Body of pancreas (tissue), 4 donors: Measurements from ENCODE around the gene SYCP3. TPM values are rescaled to one million over a fixed set of nuclear protein-coding genes. Genes with fewer than 3 reads are reported as not detected.

Experiments
- ATAC-seq: fragments of 150-250 bp; one replicate; pipeline ENCODE4 v1.9.1; 2016
- DNase-seq, 4 donors: peaks; one replicate each; pipeline ENCODE4 v3.0.0-alpha.2; 2019
- H3K27ac ChIP-seq, 4 donors: fragments of 200-600 bp; sonication (generic); 1 replicate in 3 of 4; 2 replicates in 1 of 4; pipeline versions ENCODE4 v1.5.1 to v1.6.1; 2016 to 2019; ENCODE audit warnings: mild to moderate bottlenecking in 1 of 4, mixed read lengths in 1 of 4, moderate library complexity in 1 of 4
- H3K27me3 ChIP-seq, 2 donors: fragments of 200-600 bp; sonication (generic); one replicate each; pipeline ENCODE4 v1.6.0; 2016; ENCODE audit warnings: mild to moderate bottlenecking in 1 of 2
- H3K36me3 ChIP-seq, 2 donors: fragments of 200-600 bp; sonication (generic); replicated peaks in 1 of 2; 2 replicates each; pipeline ENCODE4 v1.5.1; 2016; ENCODE audit warnings: low read depth in 2 of 2; ENCODE audit not compliant: insufficient read depth in 1 of 2
- H3K4me1 ChIP-seq: fragments of 200-600 bp; sonication (generic); one replicate; pipeline ENCODE4 v1.6.0; 2016
- H3K4me3 ChIP-seq, 2 donors: fragments of 200-600 bp; sonication (generic); 1 replicate in 1 of 2; 2 replicates in 1 of 2; pipeline ENCODE4 v1.5.1; 2016 to 2019
- H3K9me3 ChIP-seq, 3 donors: fragments of 200-600 bp; sonication (generic); 1 replicate in 2 of 3; 2 replicates in 1 of 3; pipeline ENCODE4 v1.5.1; 2016
- POLR2A ChIP-seq, 3 donors: fragments of 450-650 bp; IDR thresholded peaks; one replicate each; pipeline ENCODE4 v1.6.1; 2016; ENCODE audit warnings: antibody characterized with exemption in 3 of 3, mild to moderate bottlenecking in 2 of 3
- WGBS, 2 donors: methylation state at CpG; one replicate each; pipeline ENCODE4 v1.1.5; 2017; 5-methylcytosine and 5-hydroxymethylcytosine counted together
- intact Hi-C: fragments of 100-400 bp; cut with DNase I; formaldehyde crosslinking; loops from one replicate; pipeline ENCODE4 v1.15.1; 2023
- total RNA-seq, 2 donors: library from RNA; depleted of rRNA; stranded (reverse); fragments of >200 nt; gene quantifications; one replicate each; pipeline ENCODE4 v1.1.0, GENCODE V29; 2016
- TF ChIP-seq, protein P1 (sequence below), 7 experiments: fragments of 450-650 bp in 4 of 7; fragments of 200-600 bp in 3 of 7; sonication (generic) in 3 of 7; IDR thresholded peaks; one replicate each; pipeline ENCODE4 v1.5.1; 2016 to 2019; ENCODE audit warnings: antibody characterized with exemption in 7 of 7

SYCP3 gene
- total RNA-seq, 2 donors from 2014 or later, result 0.26 TPM; not detected in 1

- WGBS, 2 donors, result 1% methylated on average over 35 to 66 of the region's 67 CpGs
- peaks cover 40% of the 10 kb centered on the region for H3K4me1 ChIP-seq
Observed at GRCh38 chr12:101697930-101698799, 41.1 kb downstream of the SYCP3 start.

GRCh38 chr12:101697197-101697929 lies 41.9 kb downstream of the SYCP3 start, which contains the start of gene CHPT1:
TSS of gene CHPT1 (plus strand) at chr12:101697640. CDS start at chr12:101697862, 222 bp downstream.
- intact Hi-C loops, result no loop called here

More at GRCh38 chr12:101697930-101698799, 41.1 kb downstream of the SYCP3 start:
- Histone ChIP-seq H3K36me3 (no peaks in the 10 kb centered on the region), H3K27ac (peak overlapping the region; percentile 81 to 93 (median 90)), H3K9me3 (no peaks in the 10 kb centered on the region), H3K4me3 (peak overlapping the region; percentile 78 to 81), H3K27me3 (no peaks in the 10 kb centered on the region)
- intact Hi-C loops, result no loop called here
- ATAC-seq, result peak; percentile 43
- TF ChIP-seq, protein P1, sequence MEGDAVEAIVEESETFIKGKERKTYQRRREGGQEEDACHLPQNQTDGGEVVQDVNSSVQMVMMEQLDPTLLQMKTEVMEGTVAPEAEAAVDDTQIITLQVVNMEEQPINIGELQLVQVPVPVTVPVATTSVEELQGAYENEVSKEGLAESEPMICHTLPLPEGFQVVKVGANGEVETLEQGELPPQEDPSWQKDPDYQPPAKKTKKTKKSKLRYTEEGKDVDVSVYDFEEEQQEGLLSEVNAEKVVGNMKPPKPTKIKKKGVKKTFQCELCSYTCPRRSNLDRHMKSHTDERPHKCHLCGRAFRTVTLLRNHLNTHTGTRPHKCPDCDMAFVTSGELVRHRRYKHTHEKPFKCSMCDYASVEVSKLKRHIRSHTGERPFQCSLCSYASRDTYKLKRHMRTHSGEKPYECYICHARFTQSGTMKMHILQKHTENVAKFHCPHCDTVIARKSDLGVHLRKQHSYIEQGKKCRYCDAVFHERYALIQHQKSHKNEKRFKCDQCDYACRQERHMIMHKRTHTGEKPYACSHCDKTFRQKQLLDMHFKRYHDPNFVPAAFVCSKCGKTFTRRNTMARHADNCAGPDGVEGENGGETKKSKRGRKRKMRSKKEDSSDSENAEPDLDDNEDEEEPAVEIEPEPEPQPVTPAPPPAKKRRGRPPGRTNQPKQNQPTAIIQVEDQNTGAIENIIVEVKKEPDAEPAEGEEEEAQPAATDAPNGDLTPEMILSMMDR (IDR thresholded peaks at IDR 0.05), result no peak
- peak in 2 of 3 donors; percentile 57 for TF ChIP-seq POLR2A (IDR thresholded peaks at IDR 0.05)
- DNase-seq, result peak; percentile 52 to 71 (median 59)

DNA sequence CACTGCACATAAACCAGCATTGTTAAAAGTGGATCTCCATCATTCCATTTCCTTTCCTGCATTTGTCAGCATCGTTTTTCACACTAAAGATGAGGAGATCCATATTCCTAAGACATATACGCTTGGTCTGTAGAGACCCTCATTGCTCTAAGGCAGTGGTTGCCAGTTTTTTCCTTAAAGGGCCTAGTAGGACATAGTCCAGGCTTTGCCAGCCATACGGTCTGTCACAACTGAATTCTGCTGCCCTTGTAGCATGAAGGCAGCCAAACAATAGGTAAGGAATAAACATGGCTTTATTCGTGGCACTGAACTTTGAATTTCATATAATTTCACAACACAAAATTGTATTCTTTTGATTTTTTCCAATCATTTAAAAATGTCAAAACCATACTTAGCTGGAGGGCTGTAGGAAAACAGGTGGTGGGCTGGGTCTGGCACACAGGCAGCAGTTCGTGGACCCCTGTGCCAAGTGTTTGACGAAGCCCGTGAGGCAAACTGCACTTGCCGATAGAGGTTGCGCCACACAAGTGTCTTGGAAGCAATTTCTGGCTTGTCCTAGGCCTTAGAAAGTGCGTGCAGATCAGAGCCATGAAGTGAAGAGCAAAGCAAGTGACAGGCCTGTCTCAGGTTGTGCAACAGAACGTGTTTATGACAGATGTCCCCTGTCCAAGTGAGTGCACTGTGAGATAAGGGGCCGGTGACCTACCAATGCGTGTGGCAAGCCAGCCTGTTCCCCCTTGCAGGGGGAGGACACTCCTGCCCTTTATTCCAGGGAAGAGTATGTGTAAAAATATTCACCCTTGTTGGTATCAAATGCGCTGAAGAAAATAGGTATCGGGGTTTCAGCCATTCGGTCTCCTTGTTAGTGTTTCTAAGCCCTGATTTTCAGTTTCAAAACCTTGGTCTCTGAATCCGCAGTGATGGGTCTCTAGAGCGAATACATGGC lies 42.7 kb downstream of the SYCP3 start:
- no peaks in the 10 kb centered on the region for H3K9me3 ChIP-seq
- no peaks in the 10 kb centered on the region for H3K27me3 ChIP-seq
- DNase-seq (peak; percentile 35 to 53 (median 52)), ATAC-seq (peak; percentile 22)
- 17 to 27% methylated on average over 18 of the region's 18 CpGs for WGBS, 2 donors
- peaks cover 28% of the 10 kb centered on the region for H3K4me1 ChIP-seq
- no peak for TF ChIP-seq POLR2A (IDR thresholded peaks at IDR 0.05)
- TF ChIP-seq, protein P1 (IDR thresholded peaks at IDR 0.05), result no peak
- peak overlapping the region; percentile 9 to 81 for H3K4me3 ChIP-seq
- peak overlapping the region; percentile 81 to 93 (median 90) for H3K27ac ChIP-seq
- no peaks in the 10 kb centered on the region for H3K36me3 ChIP-seq
- intact Hi-C loops, result no loop called here

More at GRCh38 chr12:101697197-101697929, 41.9 kb downstream of the SYCP3 start, which contains the start of gene CHPT1:
- Histone ChIP-seq H3K4me3 (peak within 1 kb of the TSS; percentile 78 to 81), H3K27ac (peak within 1 kb of the TSS; percentile 81 to 93 (median 90)), H3K27me3 (no peaks in the 10 kb centered on the region), H3K36me3 (no peaks in the 10 kb centered on the region), H3K4me1 (peaks cover 35% of the 10 kb centered on the region), H3K9me3 (no peaks in the 10 kb centered on the region)
- TF ChIP-seq, protein P1 (IDR thresholded peaks at IDR 0.05), result peak in 2 of 7 experiments; percentile 5 to 16
- peak; percentile 32 to 60 (median 59) for TF ChIP-seq POLR2A (IDR thresholded peaks at IDR 0.05)
- WGBS, 2 donors, result 0 to 1% methylated on average over 5 to 67 of the region's 80 CpGs
- DNase-seq (peak; percentile 76 to 87 (median 85)), ATAC-seq (peak; percentile 77)

- TF ChIP-seq, protein P1 (IDR thresholded peaks at IDR 0.05), result no peak
- no peak for TF ChIP-seq POLR2A (IDR thresholded peaks at IDR 0.05)
- ATAC-seq, result no peak
- no peak overlapping the region for H3K27ac ChIP-seq
- H3K27me3 ChIP-seq, result no peaks in the 10 kb centered on the region
- no peaks in the 10 kb centered on the region for H3K36me3 ChIP-seq
- 95 to 97% methylated on average over 1 of the region's 1 CpG for WGBS, 2 donors
- H3K9me3 ChIP-seq, result no peaks in the 10 kb centered on the region
- no peak for DNase-seq
- intact Hi-C loops, result no loop called here
- H3K4me3 ChIP-seq, result no peak overlapping the region
- peaks cover 22% of the 10 kb centered on the region for H3K4me1 ChIP-seq
Observed at GRCh38 chr12:101695706-101696105, 43.6 kb downstream of the SYCP3 start.
